HEK293 (cell line): Measurements from ENCODE around the gene CPXM2.

Experiments used
- CTCF ChIA-PET: fragments of 350-600 bp; formaldehyde crosslinking; extraction: SDS; loops from one replicate; lab custom pipeline; 2021; ENCODE audit warnings: antibody characterized with exemption; lab: Yijun Ruan, JAX
- POLR2A ChIA-PET: fragments of 300-600 bp; formaldehyde crosslinking; extraction: SDS; loops from one replicate; lab custom pipeline; 2020; ENCODE audit warnings: antibody characterized with exemption, inconsistent platforms; lab: Yijun Ruan, JAX
- H3K27ac ChIP-seq: fragments of 200-500 bp; sonication (Bioruptor generic); 2 replicates; pipeline ENCODE4 v1.5.1; 2014; ENCODE audit warnings: low read depth, low read length, control low read depth, inconsistent platforms; ENCODE audit errors: extremely low read depth
- H3K36me3 ChIP-seq, 2 experiments: fragments of 200-500 bp in 1 of 2; sonication (Bioruptor generic) in 1 of 2; 1 replicate in 1 of 2; 2 replicates in 1 of 2; pipeline ENCODE4 v1.5.1; 2014 to 2017; ENCODE audit warnings: inconsistent platforms in 2 of 2, low read length in 2 of 2; ENCODE audit not compliant: control insufficient read depth in 2 of 2, insufficient read depth in 1 of 2
- H3K4me1 ChIP-seq: fragments of 200-500 bp; sonication (Bioruptor generic); 2 replicates; pipeline ENCODE4 v1.5.1; 2014; ENCODE audit warnings: mild to moderate bottlenecking, low read length, inconsistent platforms; ENCODE audit not compliant: control insufficient read depth, insufficient read depth
- H3K4me3 ChIP-seq: 2 replicates; pipeline ENCODE4 v1.5.1; 2011; ENCODE audit warnings: low read depth, mild to moderate bottlenecking, control low read depth, low read length, moderate library complexity
- H3K9me3 ChIP-seq: fragments of 200-500 bp; sonication (Bioruptor generic); 2 replicates; pipeline ENCODE4 v1.5.1; 2014; ENCODE audit warnings: low read depth, low read length, inconsistent platforms; ENCODE audit not compliant: control insufficient read depth, insufficient read depth
- BCL11B ChIP-seq: fragments of 450-650 bp; formaldehyde crosslinking; IDR thresholded peaks from 2 replicates; pipeline ENCODE4 v1.5.1; 2016; ENCODE audit warnings: low read depth, missing biosample characterization, missing genetic modification characterization
- EGR2 ChIP-seq: fragments of 450-650 bp; formaldehyde crosslinking; IDR thresholded peaks from 2 replicates; pipeline ENCODE4 v1.5.1; 2016; ENCODE audit warnings: low read depth, missing biosample characterization, missing genetic modification characterization
- GLIS1 ChIP-seq: fragments of 450-650 bp; formaldehyde crosslinking; IDR thresholded peaks from 2 replicates; pipeline ENCODE4 v1.5.1; 2016; ENCODE audit warnings: missing biosample characterization, missing genetic modification characterization
- IKZF3 ChIP-seq: fragments of 450-650 bp; IDR thresholded peaks from 2 replicates; pipeline ENCODE4 v1.5.0; 2018; ENCODE audit warnings: missing biosample characterization, mild to moderate bottlenecking, missing genetic modification characterization, moderate library complexity
- MZF1 ChIP-seq: fragments of 450-650 bp; formaldehyde crosslinking; IDR thresholded peaks from 2 replicates; pipeline ENCODE4 v1.5.1; 2017; ENCODE audit warnings: missing biosample characterization, missing genetic modification characterization, borderline replicate concordance
- PBX3 ChIP-seq: sonication (generic); formaldehyde crosslinking; IDR thresholded peaks from 2 replicates; pipeline ENCODE4 v1.8.1; 2022; ENCODE audit warnings: mild to moderate bottlenecking, moderate library complexity, missing genetic modification reagents
- PRDM1 ChIP-seq: fragments of 450-650 bp; formaldehyde crosslinking; IDR thresholded peaks from 2 replicates; pipeline ENCODE4; 2016; ENCODE audit warnings: missing biosample characterization, missing genetic modification characterization
- RBAK ChIP-seq: fragments of 450-650 bp; formaldehyde crosslinking; IDR thresholded peaks from 2 replicates; pipeline ENCODE4 v1.5.1; 2016; ENCODE audit warnings: missing biosample characterization, missing genetic modification characterization
- TRIM28 ChIP-seq: IDR thresholded peaks from 2 replicates; pipeline ENCODE4 v1.6.1; 2011; ENCODE audit warnings: low read length, control low read depth, borderline replicate concordance
- ZBTB17 ChIP-seq: fragments of 450-650 bp; formaldehyde crosslinking; IDR thresholded peaks from 2 replicates; pipeline ENCODE4 v1.5.1; 2016; ENCODE audit warnings: missing biosample characterization, missing genetic modification characterization
- ZNF112 ChIP-seq: fragments of 450-650 bp; formaldehyde crosslinking; IDR thresholded peaks from 2 replicates; pipeline ENCODE4 v1.5.0; 2017; ENCODE audit warnings: missing biosample characterization, missing genetic modification characterization
- ZNF157 ChIP-seq: fragments of 450-650 bp; formaldehyde crosslinking; IDR thresholded peaks from 2 replicates; pipeline ENCODE4 v1.5.1; 2016; ENCODE audit warnings: missing biosample characterization, missing genetic modification characterization
- ZNF24 ChIP-seq: fragments of 450-650 bp; formaldehyde crosslinking; IDR thresholded peaks from 2 replicates; pipeline ENCODE4 v1.5.1; 2016; ENCODE audit warnings: missing biosample characterization, missing genetic modification characterization
- ZNF274 ChIP-seq, 2 experiments: fragments of 200-500 bp in 1 of 2; fragments of 450-650 bp in 1 of 2; sonication (Bioruptor generic) in 1 of 2; formaldehyde crosslinking in 1 of 2; IDR thresholded peaks; 2 replicates each; pipeline versions ENCODE4 v1.5.1 to v1.6.1; 2014 to 2016; ENCODE audit warnings: borderline replicate concordance in 1 of 2, inconsistent platforms in 1 of 2, low read length in 1 of 2, missing biosample characterization in 1 of 2, missing genetic modification characterization in 1 of 2
- ZNF280C ChIP-seq: fragments of 450-650 bp; formaldehyde crosslinking; IDR thresholded peaks from 2 replicates; pipeline ENCODE4 v1.5.1; 2016; ENCODE audit warnings: missing biosample characterization, missing genetic modification characterization
- ZNF350 ChIP-seq: fragments of 450-650 bp; formaldehyde crosslinking; IDR thresholded peaks from 2 replicates; pipeline ENCODE4 v1.5.0; 2017; ENCODE audit warnings: missing biosample characterization, mild to moderate bottlenecking, missing genetic modification characterization
- ZNF488 ChIP-seq: fragments of 450-650 bp; formaldehyde crosslinking; IDR thresholded peaks from 2 replicates; pipeline ENCODE4 v1.5.1; 2016; ENCODE audit warnings: missing biosample characterization, missing genetic modification characterization
- ZNF596 ChIP-seq: fragments of 450-650 bp; IDR thresholded peaks from 2 replicates; pipeline ENCODE4 v1.5.0; 2018; ENCODE audit warnings: missing biosample characterization, mild to moderate bottlenecking, missing genetic modification characterization, moderate library complexity
- ZNF621 ChIP-seq: fragments of 450-650 bp; formaldehyde crosslinking; IDR thresholded peaks from 2 replicates; pipeline ENCODE4 v1.5.1; 2017; ENCODE audit warnings: missing biosample characterization, missing genetic modification characterization
- ZNF639 ChIP-seq: fragments of 450-650 bp; formaldehyde crosslinking; IDR thresholded peaks from 2 replicates; pipeline ENCODE4 v1.5.1; 2016; ENCODE audit warnings: missing biosample characterization, missing genetic modification characterization
- ZNF791 ChIP-seq: fragments of 450-650 bp; formaldehyde crosslinking; IDR thresholded peaks from 2 replicates; pipeline ENCODE4 v1.5.1; 2016; ENCODE audit warnings: missing biosample characterization, missing genetic modification characterization
- ZNF837 ChIP-seq: fragments of 450-650 bp; formaldehyde crosslinking; IDR thresholded peaks from 2 replicates; pipeline ENCODE4 v1.5.1; 2016; ENCODE audit warnings: missing biosample characterization, missing genetic modification characterization
- TF ChIP-seq, protein P1 (sequence below): fragments of 450-650 bp; formaldehyde crosslinking; IDR thresholded peaks from 2 replicates; pipeline ENCODE4 v1.5.1; 2016; ENCODE audit warnings: missing biosample characterization, missing genetic modification characterization

The CPXM2 gene

GRCh38 chr10:123841115-123841514 is 50.5 kb downstream of the CPXM2 start:
- ChIA-PET POLR2A (no interaction called here), CTCF (interaction anchor here (0.6 kb wide), 1 partner anchor 258 kb away, joined by 3 read pairs; no protein-coding TSS in a partner anchor)
- H3K27ac ChIP-seq: no peak overlapping the region
- H3K9me3 ChIP-seq: no peaks in the 10 kb centered on the region; the same call in 1 of the 2 replicates
- TF ChIP-seq BCL11B (tag by site-specific recombination) (no peak), ZNF280C (tag by site-specific recombination) (no peak)
- TF ChIP-seq, protein P1, sequence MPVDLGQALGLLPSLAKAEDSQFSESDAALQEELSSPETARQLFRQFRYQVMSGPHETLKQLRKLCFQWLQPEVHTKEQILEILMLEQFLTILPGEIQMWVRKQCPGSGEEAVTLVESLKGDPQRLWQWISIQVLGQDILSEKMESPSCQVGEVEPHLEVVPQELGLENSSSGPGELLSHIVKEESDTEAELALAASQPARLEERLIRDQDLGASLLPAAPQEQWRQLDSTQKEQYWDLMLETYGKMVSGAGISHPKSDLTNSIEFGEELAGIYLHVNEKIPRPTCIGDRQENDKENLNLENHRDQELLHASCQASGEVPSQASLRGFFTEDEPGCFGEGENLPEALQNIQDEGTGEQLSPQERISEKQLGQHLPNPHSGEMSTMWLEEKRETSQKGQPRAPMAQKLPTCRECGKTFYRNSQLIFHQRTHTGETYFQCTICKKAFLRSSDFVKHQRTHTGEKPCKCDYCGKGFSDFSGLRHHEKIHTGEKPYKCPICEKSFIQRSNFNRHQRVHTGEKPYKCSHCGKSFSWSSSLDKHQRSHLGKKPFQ (tag by site-specific recombination): no peak
- no peak overlapping the region for H3K4me3 ChIP-seq
- H3K4me1 ChIP-seq: no peaks in the 10 kb centered on the region
- H3K36me3 ChIP-seq: no peaks in the 10 kb centered on the region

GRCh38 chr10:123840714-123841113 is 50.9 kb downstream of the CPXM2 start:
- H3K9me3 ChIP-seq: no peaks in the 10 kb centered on the region; the same call in 1 of the 2 replicates
- ChIA-PET CTCF (no interaction called here), POLR2A (no interaction called here)
- no peaks in the 10 kb centered on the region for H3K4me1 ChIP-seq
- H3K4me3 ChIP-seq: no peak overlapping the region
- TF ChIP-seq ZNF24 (tag by site-specific recombination): no peak
- no peak for TF ChIP-seq TRIM28
- no peak for TF ChIP-seq PBX3 (CRISPR knock-in tag)
- TF ChIP-seq RBAK (tag by site-specific recombination): no peak
- TF ChIP-seq ZNF837 (tag by site-specific recombination): no peak
- TF ChIP-seq ZBTB17 (tag by site-specific recombination): no peak
- no peak for TF ChIP-seq ZNF112 (tag by site-specific recombination)
- no peak for TF ChIP-seq GLIS1
- no peak for TF ChIP-seq ZNF791 (tag by site-specific recombination)
- TF ChIP-seq ZNF274 (IDR thresholded peaks at IDR 0.05; ENCODE audit: low read length): no peak
- no peak for TF ChIP-seq ZNF274 (tag by site-specific recombination; IDR thresholded peaks at IDR 0.05; ENCODE audit: borderline replicate concordance)
- TF ChIP-seq ZNF488 (tag by site-specific recombination): no peak
- TF ChIP-seq ZNF157 (tag by site-specific recombination): no peak
- TF ChIP-seq IKZF3 (tag by site-specific recombination): no peak
- no peak for TF ChIP-seq ZNF621 (tag by site-specific recombination)
- TF ChIP-seq ZNF639 (tag by site-specific recombination): no peak
- TF ChIP-seq ZNF596 (tag by site-specific recombination): no peak
- TF ChIP-seq ZNF350 (tag by site-specific recombination): no peak
- no peak for TF ChIP-seq MZF1
- TF ChIP-seq PRDM1 (tag by site-specific recombination): no peak
- no peak for TF ChIP-seq EGR2 (tag by site-specific recombination)
- no peaks in the 10 kb centered on the region for H3K36me3 ChIP-seq
- no peak overlapping the region for H3K27ac ChIP-seq
